Measurements from ENCODE around the gene SH2D5.

Gene SH2D5

DNA sequence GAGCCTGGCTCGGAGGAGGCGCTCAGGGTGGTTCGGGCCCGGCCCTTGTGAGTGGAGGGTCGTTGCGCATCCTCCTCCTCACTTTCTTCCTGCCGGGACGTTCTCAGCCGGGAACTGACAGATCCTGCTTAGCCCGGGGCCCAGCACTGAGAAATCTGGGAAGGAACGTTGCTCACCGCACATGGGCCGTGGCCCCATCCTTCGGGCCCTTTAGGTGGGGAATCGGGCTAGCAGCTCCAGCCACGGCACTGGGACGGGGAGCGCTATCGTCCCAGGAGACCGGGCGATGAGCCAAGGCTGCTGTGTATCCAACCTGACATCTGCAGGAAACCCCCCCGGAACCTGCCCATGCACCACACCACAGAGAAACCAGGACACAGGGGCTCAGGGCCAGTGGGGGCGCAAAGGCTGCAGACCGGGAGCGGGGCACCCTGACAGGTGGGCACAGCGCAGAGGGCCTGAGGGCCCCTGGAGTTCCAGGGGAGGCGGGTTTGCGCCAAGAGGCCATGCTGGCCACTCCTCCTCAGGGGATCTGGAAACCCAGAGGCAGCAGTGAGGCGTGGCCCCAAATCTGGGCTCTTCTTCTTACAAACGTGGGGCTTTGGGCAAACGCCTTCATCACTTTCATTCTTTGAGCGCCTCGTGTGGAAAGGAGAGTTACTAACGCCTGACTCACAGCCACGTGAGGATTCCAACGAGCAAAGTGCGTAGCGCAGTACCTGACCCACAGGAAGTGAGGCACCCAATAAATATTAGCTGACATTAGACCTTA is at the start of gene SH2D5:
Gene SH2D5, minus strand, starts transcription at position 116 of the 772 bp plus-strand sequence. CDS start 4,659 bp downstream, outside the sequence.
- DNase-seq (ENCODE audit: low read depth), result peak; percentile 55

DNA sequence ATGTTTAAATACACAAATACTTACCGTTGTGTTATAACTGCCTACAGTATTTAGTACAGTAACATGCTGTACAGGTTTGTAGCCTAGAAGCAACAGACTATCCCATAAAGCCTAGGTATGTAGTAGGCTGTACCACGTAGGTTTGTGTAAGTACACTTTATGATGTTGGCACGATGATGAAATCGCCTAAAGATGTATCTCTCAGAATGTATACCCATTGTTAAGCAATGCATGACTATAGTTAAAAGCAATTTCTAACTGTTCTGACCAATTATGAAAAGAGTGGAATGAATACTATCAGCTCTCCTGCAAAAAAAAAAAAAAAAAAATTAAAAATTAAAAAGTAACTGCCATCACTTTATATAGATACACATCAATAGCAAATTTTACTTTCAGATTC is 43.2 kb upstream of the SH2D5 start:
- DNase-seq (ENCODE audit: low read depth), result no peak

DNA sequence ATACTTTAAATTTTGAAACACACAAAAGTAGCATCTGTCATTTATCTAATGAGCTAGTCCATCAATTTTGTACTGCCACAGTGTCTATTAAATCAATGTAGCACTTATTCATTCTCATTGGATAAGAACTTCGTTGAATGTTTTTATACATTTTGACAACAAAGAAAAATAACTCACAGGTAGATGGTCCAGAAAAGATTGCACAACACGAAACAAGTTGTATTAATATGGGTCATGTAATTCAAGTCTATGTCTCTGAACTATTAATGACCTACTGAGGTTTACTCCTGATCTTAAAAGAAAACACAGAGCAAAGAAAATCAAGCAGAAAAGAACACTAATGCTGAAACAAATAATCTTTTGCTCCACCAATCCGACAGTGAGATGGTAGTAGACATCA is 39.3 kb upstream of the SH2D5 start:
- no peak for DNase-seq (ENCODE audit: low read depth)

DNA sequence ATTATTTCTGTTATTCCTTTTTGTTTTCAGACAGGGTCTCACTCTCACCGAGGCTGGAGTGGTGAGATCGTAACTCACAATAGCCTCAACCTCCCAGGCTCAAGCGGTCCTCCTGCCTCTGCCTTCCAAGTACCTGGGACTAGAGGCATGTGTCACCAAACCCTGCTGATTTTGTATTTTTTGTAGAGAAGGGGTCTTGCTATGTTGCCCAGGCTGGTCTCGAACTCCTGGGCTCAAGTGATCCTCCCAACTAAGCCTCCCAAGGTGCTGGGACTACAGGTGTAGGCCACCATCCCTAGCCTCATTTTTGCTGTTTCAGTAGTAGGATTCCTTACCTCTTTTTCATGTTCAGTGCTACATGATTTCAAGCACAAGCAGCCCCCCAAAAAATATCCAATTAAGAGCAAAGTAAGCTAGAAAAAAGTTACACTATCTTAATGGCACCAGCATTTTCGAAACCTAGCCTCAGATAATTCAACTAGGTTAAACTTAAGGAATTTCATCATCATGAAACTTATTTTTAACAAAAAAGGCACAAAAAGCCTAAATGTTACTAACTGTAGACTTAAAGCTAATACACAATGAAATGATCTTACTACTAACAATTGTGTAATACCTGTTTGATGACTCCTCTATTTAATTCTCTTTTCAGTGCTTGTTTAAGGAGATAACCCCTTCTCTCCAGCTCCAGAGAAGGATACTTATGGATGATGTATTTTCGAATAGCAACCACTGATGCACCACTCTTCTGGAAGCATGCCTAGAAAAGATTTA is 38.0 kb upstream of the SH2D5 start:
- no peak for DNase-seq (ENCODE audit: low read depth)

DNA sequence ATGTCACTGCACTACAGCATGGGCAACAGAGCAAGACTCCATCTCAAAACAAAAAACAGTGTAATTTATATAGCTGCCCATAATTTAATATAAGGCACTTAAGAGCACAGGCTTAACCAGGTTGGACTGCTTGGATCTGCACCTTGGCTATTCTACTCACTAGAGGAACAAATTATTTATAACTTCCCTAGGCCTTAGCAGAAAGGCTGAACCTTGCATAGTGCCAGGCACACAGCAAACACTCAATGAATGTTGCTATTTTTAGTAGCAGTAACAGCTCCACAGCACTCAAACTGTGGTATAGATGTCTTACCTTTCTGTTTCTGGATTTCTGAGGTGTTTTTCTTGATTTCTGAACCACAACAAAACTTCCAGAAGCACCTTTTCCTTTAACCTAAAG is 34.8 kb upstream of the SH2D5 start:
- no peak for DNase-seq (ENCODE audit: low read depth)

DNA sequence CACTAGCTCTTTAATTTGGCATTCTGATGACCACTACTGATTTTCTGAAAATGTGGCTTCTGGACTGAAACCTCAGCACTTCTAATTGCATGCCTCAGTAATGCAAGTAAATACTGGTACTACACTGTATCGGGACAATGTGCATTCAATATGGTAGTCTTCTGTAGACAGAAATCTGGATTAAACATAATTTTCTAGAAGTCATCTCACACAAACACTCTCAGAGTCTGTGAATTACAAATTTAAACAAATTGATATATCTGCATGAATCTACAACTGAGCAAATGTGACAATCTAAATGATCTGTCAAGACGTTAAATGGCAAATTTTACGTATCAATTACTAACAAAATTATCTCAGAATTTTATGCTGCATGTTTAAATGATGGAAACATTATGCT is 30.9 kb upstream of the SH2D5 start:
- DNase-seq (ENCODE audit: low read depth), result no peak

DNA sequence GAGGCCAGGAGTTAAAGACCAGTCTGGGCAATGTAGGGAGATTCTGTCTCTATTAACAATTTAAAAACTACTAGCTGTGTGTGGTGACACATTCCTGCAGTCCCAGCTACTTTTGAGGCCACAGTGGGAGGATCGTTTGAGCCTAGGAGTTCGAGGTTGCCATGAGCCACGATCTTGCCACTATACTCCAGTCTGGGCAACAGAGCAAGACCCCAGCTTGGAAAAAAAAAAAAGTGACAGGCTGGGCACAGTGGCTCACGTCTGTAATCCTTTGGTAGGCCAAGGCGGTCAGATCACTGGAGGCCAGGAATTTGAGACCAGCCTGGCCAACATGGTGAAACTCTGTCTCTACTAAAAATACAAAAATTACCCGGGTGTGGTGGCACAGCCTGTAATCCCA is 27.8 kb upstream of the SH2D5 start:
- DNase-seq (ENCODE audit: low read depth), result no peak

DNA sequence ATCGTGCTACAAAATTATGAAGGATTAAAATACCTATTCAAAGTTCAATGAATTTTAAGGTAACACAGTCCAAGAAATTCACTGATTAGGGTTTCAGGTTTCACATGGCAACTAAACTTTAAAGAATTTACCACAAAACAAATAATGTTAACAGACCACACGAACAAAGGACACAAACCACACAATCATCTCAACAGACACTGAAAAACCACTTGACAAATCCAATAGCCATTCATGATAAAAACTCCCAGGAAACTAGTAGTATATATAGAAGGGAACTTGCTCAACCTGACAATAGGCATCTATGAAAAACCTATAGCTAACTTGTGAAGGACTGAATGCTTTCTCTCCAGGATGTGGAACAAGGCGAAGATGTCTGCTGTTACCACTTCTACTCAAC is 21.1 kb upstream of the SH2D5 start:
- DNase-seq (ENCODE audit: low read depth), result no peak

DNA sequence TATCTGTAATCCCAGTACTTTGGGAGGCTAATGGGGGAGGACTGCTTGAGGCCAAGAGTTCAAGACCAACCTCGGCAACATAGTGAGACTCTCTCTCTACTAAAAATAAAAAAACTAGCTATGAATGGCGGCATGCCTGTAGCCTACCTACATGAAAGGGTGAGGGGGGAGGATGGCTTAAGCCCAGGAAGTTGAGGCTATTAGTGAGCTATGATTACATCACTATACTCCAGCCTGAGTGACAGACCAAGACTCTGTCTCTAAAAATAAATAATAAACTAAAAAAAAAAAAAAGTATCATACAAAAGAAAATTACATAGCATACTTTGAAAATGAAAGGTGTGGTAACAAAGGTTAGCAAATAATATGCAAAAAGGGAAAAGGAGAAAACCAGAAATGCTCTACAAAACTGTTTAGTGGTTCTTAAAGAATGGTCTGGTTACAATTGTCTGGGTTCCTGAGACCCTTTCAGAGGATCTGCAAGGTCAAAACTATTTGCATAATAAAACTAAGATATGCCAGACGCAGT is 19.0 kb upstream of the SH2D5 start:
- DNase-seq (ENCODE audit: low read depth), result no peak

DNA sequence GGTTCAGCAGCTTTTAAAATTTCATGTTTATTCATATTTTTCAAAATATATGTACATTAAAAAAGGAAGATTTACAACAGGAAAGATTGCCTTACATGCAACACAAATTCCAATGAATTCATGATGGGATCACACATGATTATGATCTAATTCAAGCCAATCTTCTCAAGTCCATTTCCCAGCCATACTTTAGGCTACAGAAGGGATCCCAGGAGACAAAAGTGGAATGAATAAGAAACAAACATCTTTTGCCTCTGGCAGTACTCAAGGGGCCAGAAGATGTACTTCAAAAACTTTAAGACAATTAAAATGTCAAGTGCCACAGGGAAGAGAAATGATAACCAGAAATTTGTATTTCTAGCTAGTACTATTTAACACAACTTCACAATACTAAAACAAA is 10.2 kb upstream of the SH2D5 start:
- no peak for DNase-seq (ENCODE audit: low read depth)

DNA sequence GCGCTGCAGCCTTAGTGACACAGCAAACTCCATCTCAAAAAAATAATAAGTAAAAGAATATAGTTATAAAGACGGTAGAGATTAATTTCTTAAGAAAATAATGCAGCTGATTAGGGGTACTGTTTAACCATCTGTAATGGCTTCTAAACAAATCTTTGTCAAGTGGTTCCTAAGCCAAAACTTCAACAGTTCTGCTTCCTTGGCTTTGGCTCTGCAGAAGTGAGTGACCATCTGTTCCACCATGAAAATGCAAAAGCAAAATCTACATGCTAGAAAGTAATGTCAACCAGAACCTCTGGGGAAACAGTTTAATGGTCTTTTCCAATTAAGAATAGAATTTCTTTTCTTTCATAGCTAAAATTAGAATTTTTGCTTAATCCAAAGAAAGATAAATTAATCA is 8.3 kb upstream of the SH2D5 start:
- no peak for DNase-seq (ENCODE audit: low read depth)

DNA sequence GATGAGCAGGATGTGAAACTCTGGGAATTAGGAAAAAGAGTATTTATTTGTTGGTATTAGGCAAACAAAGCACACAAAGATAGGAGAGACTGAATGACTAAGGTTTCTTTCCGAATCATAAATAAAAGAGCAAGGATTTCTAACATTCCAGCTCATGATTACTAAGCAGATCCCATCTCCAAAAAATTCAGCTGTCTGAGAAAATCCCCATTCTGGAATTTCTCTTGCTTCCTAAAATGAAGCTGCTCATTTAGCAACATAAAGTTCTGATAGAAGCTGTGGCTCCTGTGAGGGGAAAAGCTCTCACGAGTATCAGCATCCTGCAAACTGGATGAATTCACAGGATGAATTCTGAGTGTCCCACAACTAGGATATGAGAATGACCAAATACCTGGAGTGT is 6.7 kb upstream of the SH2D5 start:
- DNase-seq (ENCODE audit: low read depth), result no peak

DNA sequence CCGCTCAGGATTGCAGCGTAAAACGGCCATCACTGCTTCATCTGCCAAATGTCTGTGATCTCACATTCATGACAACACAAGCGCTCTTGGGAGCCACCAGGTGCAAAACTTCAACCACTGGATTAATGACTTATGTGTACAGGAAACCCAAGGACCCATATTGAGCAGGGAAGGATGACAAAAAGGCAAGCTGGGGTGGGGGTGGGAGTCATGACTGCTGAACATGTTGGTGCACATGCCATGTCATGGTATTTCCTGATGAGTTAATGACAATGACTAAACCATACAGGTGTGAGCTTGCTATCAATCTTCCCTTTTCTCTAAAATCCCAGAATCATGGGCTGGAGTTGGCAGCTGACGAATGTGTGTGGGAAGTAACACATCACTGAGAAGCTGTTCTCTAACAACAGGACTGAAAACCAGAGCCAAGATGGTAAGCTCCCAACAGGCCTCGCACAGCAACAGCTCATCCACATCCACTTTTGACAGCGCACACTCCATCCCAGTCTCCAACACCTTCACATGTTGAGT is 3.1 kb upstream of the SH2D5 start:
- DNase-seq (ENCODE audit: low read depth), result no peak

DNA sequence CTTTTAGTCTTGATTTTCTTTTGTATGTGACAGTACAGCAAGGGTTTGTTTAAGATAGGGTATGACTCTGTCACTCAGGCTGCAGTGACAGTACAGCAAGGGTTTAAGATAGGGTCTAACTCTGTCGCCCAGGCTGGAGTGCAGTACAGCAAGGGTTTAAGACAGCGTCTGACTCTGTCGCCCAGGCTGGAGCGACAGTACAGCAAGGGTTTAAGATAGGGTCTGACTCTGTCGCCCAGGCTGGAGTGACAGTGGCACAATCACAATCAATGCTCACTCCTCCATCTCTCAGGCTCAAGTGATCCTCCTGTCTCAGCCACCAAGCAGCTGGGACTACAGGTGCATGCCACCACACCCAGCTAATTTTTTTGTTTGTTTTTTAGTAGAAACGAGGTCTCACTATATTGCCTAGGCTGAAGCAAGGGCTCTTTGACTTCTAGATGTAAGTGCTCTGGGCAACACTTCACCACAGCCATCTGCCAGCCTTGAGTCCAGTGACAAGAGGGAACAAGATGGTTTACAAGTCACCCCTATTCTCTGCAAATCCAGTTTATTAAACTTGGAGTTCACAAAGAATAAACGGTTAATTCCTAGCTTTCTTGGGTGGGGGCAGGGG is 965 bp upstream of the SH2D5 start:
- no peak for DNase-seq (ENCODE audit: low read depth)

DNA sequence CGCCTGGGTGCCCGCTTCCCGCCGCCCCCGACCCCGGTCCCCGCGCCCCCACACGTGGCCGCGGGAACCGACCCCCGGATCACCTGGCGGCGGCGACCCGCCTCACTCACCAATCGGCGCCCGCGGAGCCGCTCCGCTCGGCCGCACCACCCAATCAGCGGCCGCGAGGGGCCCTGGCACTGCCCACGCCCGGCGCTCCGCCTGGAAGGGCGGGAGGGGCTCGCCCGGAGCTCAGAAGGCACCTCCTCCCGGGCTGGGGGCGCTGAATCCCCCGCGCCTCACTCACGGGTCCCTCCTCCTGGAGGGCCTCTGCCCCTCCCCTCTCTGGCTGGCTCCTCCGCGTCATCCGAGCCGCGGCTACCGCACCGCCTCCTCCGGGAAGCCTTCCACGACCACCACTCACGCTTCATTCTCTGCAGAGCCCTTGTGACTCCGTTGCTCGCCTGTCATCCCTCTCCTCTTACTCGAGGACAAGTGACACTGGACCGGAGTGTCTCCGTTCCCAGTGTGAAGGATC is 374 bp downstream of the SH2D5 start:
- peak; percentile 42 for DNase-seq (ENCODE audit: low read depth)

DNA sequence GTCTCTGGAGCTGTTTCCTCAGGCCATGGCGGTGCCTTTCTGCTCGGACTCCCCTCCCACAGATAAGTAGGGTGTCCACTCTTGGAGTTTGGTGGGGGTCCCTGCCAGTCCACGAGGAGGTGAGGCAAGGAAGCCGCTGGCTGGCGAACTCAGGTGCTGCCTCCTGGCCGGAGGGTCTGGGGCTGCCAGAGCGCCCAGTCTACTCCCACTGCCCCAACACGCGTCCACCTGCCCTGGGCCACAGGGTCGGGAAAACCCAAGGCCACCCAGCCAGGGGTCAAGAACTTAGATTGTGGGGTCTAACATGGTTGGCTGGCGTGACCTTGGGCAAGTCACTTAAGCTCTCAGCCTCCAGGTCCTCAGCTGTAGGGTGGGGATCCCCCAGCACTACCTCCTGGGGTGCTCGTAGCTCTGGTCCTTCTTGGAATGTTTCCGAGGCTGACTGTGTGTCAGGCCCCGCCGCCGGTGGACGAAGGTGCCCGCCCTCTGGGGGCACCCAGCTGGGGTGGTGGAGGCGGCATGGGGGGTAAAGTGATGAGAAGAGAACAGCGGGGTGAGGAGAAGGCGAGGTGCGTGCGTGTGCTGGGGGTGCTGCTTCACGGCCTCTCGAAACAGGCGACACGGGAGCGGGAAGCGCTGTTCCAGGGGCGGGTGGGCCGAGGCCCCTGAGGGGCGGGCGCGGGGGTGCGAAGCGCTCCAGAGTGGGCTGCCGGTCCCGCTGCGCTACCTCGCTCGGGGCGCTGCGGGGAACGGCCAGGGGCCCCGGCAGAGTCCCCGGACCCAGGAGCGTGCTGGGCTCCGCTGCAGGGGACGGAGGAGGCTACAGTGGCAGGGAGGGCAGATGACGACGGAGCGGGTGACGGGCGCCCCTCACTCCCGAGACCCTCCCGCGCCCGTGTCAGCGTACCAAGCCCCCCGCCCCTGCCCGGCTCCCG is 1.2 kb downstream of the SH2D5 start:
- DNase-seq (ENCODE audit: low read depth), result no peak

DNA sequence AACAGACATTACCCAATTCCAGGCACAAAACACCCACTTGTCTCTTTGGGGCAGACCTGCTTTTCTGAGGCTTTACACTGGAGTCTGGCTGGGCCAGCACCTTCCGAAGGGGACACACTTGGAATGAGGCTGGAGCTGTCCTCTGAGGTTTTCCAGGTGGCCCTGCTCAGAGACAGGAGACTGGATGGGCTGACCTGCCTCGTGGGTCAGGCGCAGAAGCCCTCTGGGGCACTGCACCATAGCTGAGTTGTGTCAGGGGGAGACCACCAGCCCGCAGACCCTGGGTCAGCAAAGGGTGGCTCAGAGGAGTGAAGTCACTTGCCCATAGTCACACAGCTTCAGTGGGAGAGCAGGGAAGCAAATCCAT is 1.8 kb downstream of the SH2D5 start:
- DNase-seq (ENCODE audit: low read depth), result no peak

DNA sequence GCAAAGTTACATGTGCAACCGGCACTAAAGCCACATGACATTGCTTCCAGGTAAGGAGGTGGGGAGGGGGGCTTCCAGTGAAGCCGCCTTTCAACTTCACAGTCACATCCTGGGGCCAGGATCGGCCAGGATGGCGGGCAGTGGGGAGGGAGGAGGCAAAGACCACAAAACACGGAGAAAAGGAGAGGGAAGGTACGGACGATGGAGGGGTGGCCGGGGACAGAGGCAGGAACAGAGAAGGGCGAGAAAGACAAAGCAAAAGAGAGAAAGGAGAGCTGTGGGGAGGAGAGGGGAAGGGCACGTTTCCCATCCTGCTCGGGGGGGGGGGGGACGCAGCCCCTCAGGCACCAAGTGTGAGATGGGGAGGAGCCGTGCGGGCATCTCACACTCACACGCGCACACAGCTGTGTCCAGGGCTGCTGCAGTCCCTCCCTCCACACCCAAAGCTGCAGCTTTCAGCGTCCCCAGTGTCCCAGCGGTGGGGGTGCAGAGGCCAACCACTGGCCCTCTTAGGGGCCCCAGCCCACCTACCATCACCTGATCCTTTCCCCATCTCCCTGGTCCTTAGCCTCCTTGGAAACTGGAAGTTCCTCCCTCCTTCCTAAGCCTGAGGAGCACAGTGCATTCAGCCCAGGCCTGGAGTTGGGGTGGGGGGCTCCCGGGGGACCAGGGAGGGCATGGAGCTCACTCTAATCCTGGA is 2.4 kb downstream of the SH2D5 start:
- DNase-seq (ENCODE audit: low read depth), result no peak

DNA sequence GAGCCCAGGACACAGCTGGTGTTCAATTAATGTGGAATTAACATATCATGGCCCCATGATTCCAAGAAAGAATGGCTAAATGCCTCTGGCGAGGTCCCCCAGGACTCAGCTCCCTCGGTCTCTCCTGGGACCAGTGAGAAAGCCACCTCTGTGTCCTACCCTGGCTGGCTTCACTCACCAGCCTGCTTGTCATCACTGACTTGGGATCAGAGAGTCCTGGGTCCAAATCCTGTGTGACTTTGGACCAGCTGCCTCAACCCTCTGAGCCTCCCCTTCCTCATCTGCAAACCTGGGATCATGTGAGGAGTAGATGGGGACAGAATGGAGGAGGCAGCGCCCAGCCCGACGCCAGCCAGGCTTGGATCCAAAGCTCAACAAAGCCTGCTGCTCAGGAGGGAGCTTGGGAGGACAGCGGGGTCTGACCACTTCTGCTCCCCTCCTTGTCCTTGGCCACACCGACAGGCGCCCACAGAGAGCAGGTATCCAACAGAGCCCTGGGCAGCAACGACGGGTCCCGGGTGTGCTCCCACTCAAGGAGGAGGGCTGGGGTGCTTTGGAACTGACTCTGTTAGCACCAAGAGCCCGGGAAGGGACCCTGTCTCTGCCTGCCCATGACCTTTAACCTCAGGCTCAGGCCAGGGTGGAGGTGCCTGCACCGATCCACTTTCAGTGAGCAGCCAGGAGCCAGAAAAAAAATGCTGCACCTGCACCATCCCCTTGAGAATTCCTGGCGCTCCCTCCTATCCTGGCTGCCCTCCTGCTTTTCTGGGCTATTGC is 3.2 kb downstream of the SH2D5 start:
- no peak for DNase-seq (ENCODE audit: low read depth)

Data from activated T-cell treated with anti-CD3 and anti-CD28 coated beads for 1 hour (primary cell).